ENCODE data around the gene S100A5.
"Not testable (repeated sequence)": the region's sequence is repeated elsewhere in the genome, so short reads cannot be mapped to it uniquely, and the experiment has no call there.

Gene S100A5

GRCh38 chr1:153565529-153566374, 25.0 kb upstream of the S100A5 start, which contains the start of gene S100A2:
Gene S100A2 (minus strand): TSS chr1:153565844. CDS start chr1:153563877, 1,967 bp downstream.
- no peak within 1 kb of the TSS for H3K4me3 ChIP-seq (ENCODE audit: low read depth, low read length)
- TF ChIP-seq CTCF (IDR thresholded peaks at IDR 0.05; ENCODE audit: control insufficient read depth, extremely low read depth, insufficient read depth) = no peak
- no peak for DNase-seq (ENCODE audit: low read depth)

- no peak for TF ChIP-seq CTCF (IDR thresholded peaks at IDR 0.05; ENCODE audit: control insufficient read depth, extremely low read depth, insufficient read depth)
- no peak for DNase-seq (ENCODE audit: low read depth)
- no peak overlapping the region for H3K4me3 ChIP-seq (ENCODE audit: low read depth, low read length)
These were observed 23.3 kb upstream of the S100A5 start for GRCh38 chr1:153563991-153564390.

DNA sequence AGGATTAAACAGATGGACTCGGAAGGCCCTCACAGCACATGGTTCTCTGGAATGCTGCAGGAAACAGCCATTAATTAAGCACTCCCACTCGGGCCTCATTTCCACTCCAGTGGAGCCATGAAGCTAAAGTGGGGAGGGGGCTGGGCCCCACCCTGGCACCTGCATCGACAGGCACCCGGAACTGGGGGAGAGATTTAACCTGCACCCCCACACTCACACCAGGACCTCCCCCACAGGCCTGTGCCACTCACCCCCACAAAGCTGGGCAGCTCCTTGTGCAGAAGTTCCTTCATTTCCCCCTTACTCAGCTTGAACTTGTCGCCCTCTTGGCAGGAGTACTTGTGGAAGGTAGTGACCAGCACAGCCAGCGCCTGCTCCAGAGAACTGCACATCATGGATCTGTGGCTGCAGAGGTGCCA, 22.8 kb upstream of the S100A5 start:
- TF ChIP-seq CTCF (IDR thresholded peaks at IDR 0.05; ENCODE audit: control insufficient read depth, extremely low read depth, insufficient read depth) = no peak
- no peak overlapping the region for H3K4me3 ChIP-seq (ENCODE audit: low read depth, low read length)
- DNase-seq (ENCODE audit: low read depth) = no peak

GRCh38 chr1:153562021-153562420, 21.3 kb upstream of the S100A5 start:
- not testable (repeated sequence) for H3K4me3 ChIP-seq (ENCODE audit: low read depth, low read length); DNase-seq (ENCODE audit: low read depth)

DNA sequence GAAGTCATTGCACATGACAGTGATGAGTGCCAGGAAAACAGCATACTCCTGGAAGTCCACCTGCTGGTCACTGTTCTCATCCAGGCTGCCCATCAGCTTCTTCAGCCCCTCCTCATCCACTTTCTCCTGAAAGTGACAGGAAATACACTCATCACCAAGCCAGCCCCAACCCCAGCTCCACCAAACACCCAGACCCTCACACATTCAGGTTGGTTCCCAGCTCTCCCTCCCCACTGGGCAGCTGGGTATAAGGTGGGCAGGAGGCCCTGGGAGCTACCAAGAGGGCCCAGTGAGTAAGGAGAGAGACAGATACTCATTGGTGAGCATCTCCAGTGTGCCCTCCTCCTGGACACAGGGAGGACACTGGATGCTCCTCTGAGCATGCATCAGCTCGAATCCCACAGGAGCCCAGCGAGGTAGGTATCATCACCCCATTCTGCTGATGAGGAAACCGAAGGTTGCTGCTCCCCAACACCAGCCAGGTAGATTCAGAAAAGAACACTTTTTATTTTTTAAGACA, 20.8 kb upstream of the S100A5 start:
- no peak for DNase-seq (ENCODE audit: low read depth)
- TF ChIP-seq CTCF (IDR thresholded peaks at IDR 0.05; ENCODE audit: control insufficient read depth, extremely low read depth, insufficient read depth) = no peak
- H3K4me3 ChIP-seq (ENCODE audit: low read depth, low read length) = no peak overlapping the region

DNA sequence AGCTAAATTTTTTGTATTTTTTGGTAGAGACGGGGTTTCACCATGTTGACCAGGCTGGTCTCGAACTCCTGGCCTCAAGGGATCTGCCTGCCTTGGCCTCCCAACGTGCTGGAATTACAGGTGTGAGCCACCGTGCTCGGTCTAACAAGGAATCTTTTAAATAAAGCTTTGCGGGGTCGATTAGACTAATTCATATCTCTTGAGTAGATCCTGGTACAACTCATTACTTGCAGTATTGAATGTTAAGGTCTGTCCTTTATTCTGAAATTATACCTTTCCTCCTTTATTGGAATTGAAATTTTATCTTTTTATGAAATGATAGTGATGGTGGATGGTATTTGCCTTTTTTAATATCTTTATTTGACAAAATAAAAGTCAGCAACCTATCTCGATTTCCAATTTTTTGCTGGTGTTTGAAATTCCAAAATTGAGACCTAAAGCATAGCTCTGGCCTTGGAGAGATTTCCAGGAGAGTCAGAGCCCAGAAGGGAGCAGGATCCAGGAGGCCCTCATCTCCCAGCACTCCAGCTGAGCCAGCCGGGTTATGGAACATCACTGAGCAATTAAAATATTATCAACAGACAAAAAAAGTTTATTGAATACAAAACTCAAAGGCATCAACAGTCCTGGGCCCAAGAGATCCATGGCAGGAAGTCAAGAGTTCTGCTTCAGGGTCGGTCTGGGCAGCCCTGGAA, 20.2 kb upstream of the S100A5 start:
- no peak for DNase-seq (ENCODE audit: low read depth)
- no peak for TF ChIP-seq CTCF (IDR thresholded peaks at IDR 0.05; ENCODE audit: control insufficient read depth, extremely low read depth, insufficient read depth)
- no peak overlapping the region for H3K4me3 ChIP-seq (ENCODE audit: low read depth, low read length)

DNA sequence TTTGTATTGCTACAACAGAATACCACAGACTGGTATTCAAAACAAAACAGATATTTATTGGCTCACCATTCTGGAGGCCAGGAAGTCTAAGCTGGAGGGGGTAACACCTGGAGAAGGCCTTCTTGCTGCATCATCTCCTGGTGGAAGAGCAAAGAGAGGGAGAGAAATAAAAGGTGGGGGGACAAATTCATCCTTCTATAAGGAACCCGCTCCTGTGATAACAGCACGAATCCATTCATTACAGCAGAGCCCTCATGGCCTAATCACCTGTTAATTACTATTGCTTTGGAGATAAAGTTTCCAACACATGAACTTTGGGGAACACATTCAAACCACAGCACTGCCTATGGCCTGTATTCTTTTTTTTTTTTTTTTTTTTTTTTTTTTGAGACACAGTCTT, 19.5 kb upstream of the S100A5 start:
- no peak for DNase-seq (ENCODE audit: low read depth)
- TF ChIP-seq CTCF (IDR thresholded peaks at IDR 0.05; ENCODE audit: control insufficient read depth, extremely low read depth, insufficient read depth) = no peak
- H3K4me3 ChIP-seq (ENCODE audit: low read depth, low read length) = no peak overlapping the region
